IPS-NIHi11 (cell line): Measurements from ENCODE around the gene PARD3.

ENCODE experiments used
- DNase-seq: peaks from one replicate; pipeline ENCODE4 v3.0.0; 2012; ENCODE audit warnings: mixed read lengths, low spot score

Gene PARD3

GRCh38 chr10:34537629-34538231 lies 277.4 kb downstream of the PARD3 start:
- DNase-seq, result no peak

GRCh38 chr10:34535872-34536271 lies 279.2 kb downstream of the PARD3 start:
- DNase-seq, result no peak

GRCh38 chr10:34530778-34531177 lies 284.3 kb downstream of the PARD3 start:
- no peak for DNase-seq

- DNase-seq, result peak; percentile 61
Observed at GRCh38 chr10:34528320-34528719, 286.8 kb downstream of the PARD3 start.

GRCh38 chr10:34526758-34527730 lies 288.1 kb downstream of the PARD3 start:
- DNase-seq, result peak; percentile 57

GRCh38 chr10:34526186-34526585 lies 288.9 kb downstream of the PARD3 start:
- DNase-seq, result no peak

GRCh38 chr10:34524369-34525091 lies 290.6 kb downstream of the PARD3 start:
- no peak for DNase-seq

GRCh38 chr10:34523017-34523767 lies 291.9 kb downstream of the PARD3 start:
- no peak for DNase-seq

- no peak for DNase-seq
Observed at GRCh38 chr10:34522546-34522945, 292.6 kb downstream of the PARD3 start.

- DNase-seq, result no peak
Observed at GRCh38 chr10:34520510-34520909, 294.6 kb downstream of the PARD3 start.

GRCh38 chr10:34520084-34520483 lies 295.0 kb downstream of the PARD3 start:
- no peak for DNase-seq

- no peak for DNase-seq
Observed at GRCh38 chr10:34514290-34514689, 300.8 kb downstream of the PARD3 start.

GRCh38 chr10:34513636-34514035 lies 301.5 kb downstream of the PARD3 start:
- DNase-seq, result no peak

GRCh38 chr10:34507217-34507616 lies 307.9 kb downstream of the PARD3 start:
- DNase-seq, result no peak

- no peak for DNase-seq
Observed at GRCh38 chr10:34506786-34507185, 308.3 kb downstream of the PARD3 start.

GRCh38 chr10:34505338-34505737 lies 309.8 kb downstream of the PARD3 start:
- DNase-seq, result peak; percentile 15

GRCh38 chr10:34504534-34504933 lies 310.6 kb downstream of the PARD3 start:
- peak; percentile 15 for DNase-seq

GRCh38 chr10:34503704-34504103 lies 311.4 kb downstream of the PARD3 start:
- DNase-seq, result no peak

GRCh38 chr10:34499612-34500279 lies 315.4 kb downstream of the PARD3 start:
- no peak for DNase-seq

- DNase-seq, result no peak
Observed at GRCh38 chr10:34498821-34499220, 316.3 kb downstream of the PARD3 start.

GRCh38 chr10:34495938-34496337 lies 319.2 kb downstream of the PARD3 start:
- no peak for DNase-seq
